DND-41 (cell line): ENCODE measurements around the gene ELAPOR1.

Experiments used
- ATAC-seq: fragments of 200-7000 bp; cut with Tn5 transposase; 3 replicates; pipeline ENCODE4 v1.9.1; 2021; ENCODE audit warnings: low read depth; ENCODE audit not compliant: insufficient read depth
- DNase-seq: peaks from one replicate; pipeline ENCODE4 v3.0.0-alpha.2; 2020
- H2AFZ ChIP-seq: 2 replicates; pipeline ENCODE4 v1.6.0; 2012; ENCODE audit warnings: low read depth, low read length
- H3K27ac ChIP-seq: 2 replicates; pipeline ENCODE4 v1.5.1; 2012; ENCODE audit warnings: low read length, inconsistent platforms
- H3K27me3 ChIP-seq: fragments of 200-600 bp; sonication (generic); 2 replicates; pipeline ENCODE4 v1.6.0; 2012; ENCODE audit warnings: low read length, mild to moderate bottlenecking, inconsistent platforms; ENCODE audit not compliant: insufficient read depth, poor library complexity
- H3K36me3 ChIP-seq: 2 replicates; pipeline ENCODE4 v1.5.1; 2012; ENCODE audit warnings: low read length, inconsistent platforms; ENCODE audit not compliant: insufficient read depth
- H3K4me1 ChIP-seq: 2 replicates; pipeline ENCODE4 v1.5.1; 2012; ENCODE audit warnings: mild to moderate bottlenecking, low read length; ENCODE audit not compliant: insufficient read depth
- H3K4me2 ChIP-seq: 2 replicates; pipeline ENCODE4 v1.6.0; 2012; ENCODE audit warnings: mild to moderate bottlenecking, moderate library complexity, low read length, inconsistent platforms; ENCODE audit not compliant: insufficient read depth
- H3K4me3 ChIP-seq, 2 experiments: fragments of 200-600 bp in 1 of 2; shearing (Covaris generic) in 1 of 2; 2 replicates each; pipeline ENCODE4 v1.5.1; 2012 to 2016; ENCODE audit warnings: inconsistent platforms in 2 of 2, low read length in 2 of 2, mild to moderate bottlenecking in 2 of 2, low read depth in 1 of 2, moderate library complexity in 1 of 2
- H3K79me2 ChIP-seq: 2 replicates; pipeline ENCODE4 v1.6.0; 2012; ENCODE audit warnings: low read length, inconsistent platforms; ENCODE audit not compliant: insufficient read depth
- H3K9ac ChIP-seq: 2 replicates; pipeline ENCODE4 v1.6.0; 2012; ENCODE audit warnings: low read depth, mild to moderate bottlenecking, inconsistent platforms, low read length, moderate library complexity
- H3K9me3 ChIP-seq: 2 replicates; pipeline ENCODE4 v1.5.1; 2012; ENCODE audit warnings: low read length, moderate library complexity, mild to moderate bottlenecking, inconsistent platforms; ENCODE audit not compliant: insufficient read depth, severe bottlenecking
- H4K20me1 ChIP-seq: 2 replicates; pipeline ENCODE4 v1.6.0; 2012; ENCODE audit warnings: low read length; ENCODE audit not compliant: insufficient read depth
- CTCF ChIP-seq: IDR thresholded peaks from 2 replicates; pipeline ENCODE4 v1.5.1; 2012; ENCODE audit warnings: borderline replicate concordance, low read length, moderate library complexity, mild to moderate bottlenecking; ENCODE audit not compliant: poor library complexity, severe bottlenecking; ENCODE audit errors: extremely low read depth
- EZH2 ChIP-seq: IDR thresholded peaks from 3 replicates; pipeline ENCODE4 v1.6.1; 2012; ENCODE audit warnings: borderline replicate concordance, low read depth, mild to moderate bottlenecking, moderate library complexity, low read length, inconsistent platforms; ENCODE audit not compliant: severe bottlenecking

ELAPOR1 gene

GRCh38 chr1:109113590-109114341 is at the start of gene ELAPOR1:
Gene ELAPOR1 (plus strand): TSS chr1:109114115. CDS start chr1:109114184, 69 bp downstream.
- Histone ChIP-seq H3K36me3 (no peaks in the 10 kb centered on the region), H3K4me1 (peaks cover 10% of the 10 kb centered on the region), H3K27me3 (peaks cover 48% of the 10 kb centered on the region), H3K4me2 (peak within 1 kb of the TSS; percentile 51; the same call in 1 of the 2 replicates), H3K4me3 (no peak within 1 kb of the TSS), H3K27ac (no peak within 1 kb of the TSS), H2AFZ (no peak within 1 kb of the TSS), H3K9me3 (no peaks in the 10 kb centered on the region), H3K9ac (no peak within 1 kb of the TSS), H3K79me2 (no peaks in the 10 kb centered on the region), H4K20me1 (no peaks in the 10 kb centered on the region; the same call in 1 of the 2 replicates)
- peak; percentile 75 for TF ChIP-seq EZH2
- TF ChIP-seq CTCF = no peak
- ATAC-seq (no peak), DNase-seq (peak; percentile 12)

GRCh38 chr1:109065137-109065536 is 48.8 kb upstream of the ELAPOR1 start:
- no peak overlapping the region for H3K4me3 ChIP-seq
- H3K4me1 ChIP-seq = no peaks in the 10 kb centered on the region
- ATAC-seq (no peak), DNase-seq (no peak)
- no peaks in the 10 kb centered on the region for H4K20me1 ChIP-seq
- no peaks in the 10 kb centered on the region for H3K27me3 ChIP-seq
- no peak for TF ChIP-seq CTCF
- TF ChIP-seq EZH2 = no peak
- H3K36me3 ChIP-seq = peaks cover 21% of the 10 kb centered on the region; the same call in 1 of the 2 replicates
- no peaks in the 10 kb centered on the region for H3K9me3 ChIP-seq
- H3K27ac ChIP-seq = no peak overlapping the region
- H3K79me2 ChIP-seq = no peaks in the 10 kb centered on the region
- no peak overlapping the region for H2AFZ ChIP-seq
- H3K4me2 ChIP-seq = no peak overlapping the region
- H3K9ac ChIP-seq = no peak overlapping the region

GRCh38 chr1:109067883-109068282 is 46.0 kb upstream of the ELAPOR1 start:
- Histone ChIP-seq H2AFZ (no peak overlapping the region), H4K20me1 (no peaks in the 10 kb centered on the region), H3K4me3 (no peak overlapping the region), H3K79me2 (peaks cover 4% of the 10 kb centered on the region; the same call in 1 of the 2 replicates), H3K4me2 (no peak overlapping the region), H3K4me1 (no peaks in the 10 kb centered on the region), H3K27ac (no peak overlapping the region), H3K27me3 (no peaks in the 10 kb centered on the region), H3K9ac (no peak overlapping the region), H3K36me3 (peaks cover 21% of the 10 kb centered on the region; the same call in 1 of the 2 replicates), H3K9me3 (no peaks in the 10 kb centered on the region)
- no peak for DNase-seq
- ATAC-seq = no peak
- TF ChIP-seq CTCF (no peak), EZH2 (no peak)
